Panc1 (cell line): ENCODE results near the gene SVIL.

Experiments
- POLR2AphosphoS5 ChIP-seq: IDR thresholded peaks from 2 replicates; pipeline ENCODE4 v1.6.1; 2012; ENCODE audit warnings: mild to moderate bottlenecking, low read depth, low read length, moderate library complexity
- SIN3A ChIP-seq: IDR thresholded peaks from 2 replicates; pipeline ENCODE4 v1.6.1; 2012; ENCODE audit warnings: low read depth, mild to moderate bottlenecking, low read length, moderate library complexity, borderline replicate concordance; ENCODE audit not compliant: insufficient read depth
- TF ChIP-seq, protein P1 (sequence below): fragments of 450-650 bp; IDR thresholded peaks from 2 replicates; pipeline ENCODE4 v1.5.1; 2017; ENCODE audit warnings: mild to moderate bottlenecking

DNA sequence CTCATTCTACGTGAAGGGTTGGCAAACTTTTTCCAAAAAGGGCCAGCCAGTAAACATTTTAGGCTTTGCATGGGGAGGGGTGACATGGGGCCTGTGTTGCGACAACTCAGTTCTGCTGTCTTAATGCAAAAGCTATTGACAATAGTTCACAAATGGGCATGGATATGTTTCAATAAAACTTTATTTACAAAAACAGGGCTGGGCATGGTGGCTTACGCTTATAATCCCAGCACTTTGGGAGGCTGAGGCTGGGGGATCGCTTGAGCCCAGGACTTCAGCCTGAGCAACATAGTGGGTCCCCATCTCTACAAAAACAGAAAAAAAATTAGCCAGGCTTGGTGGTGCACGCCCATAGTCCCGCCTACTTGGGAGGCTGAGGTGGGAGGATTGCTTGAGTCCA lies 141.1 kb downstream of the SVIL start:
- no peak for TF ChIP-seq POLR2AphosphoS5
- TF ChIP-seq, protein P1, sequence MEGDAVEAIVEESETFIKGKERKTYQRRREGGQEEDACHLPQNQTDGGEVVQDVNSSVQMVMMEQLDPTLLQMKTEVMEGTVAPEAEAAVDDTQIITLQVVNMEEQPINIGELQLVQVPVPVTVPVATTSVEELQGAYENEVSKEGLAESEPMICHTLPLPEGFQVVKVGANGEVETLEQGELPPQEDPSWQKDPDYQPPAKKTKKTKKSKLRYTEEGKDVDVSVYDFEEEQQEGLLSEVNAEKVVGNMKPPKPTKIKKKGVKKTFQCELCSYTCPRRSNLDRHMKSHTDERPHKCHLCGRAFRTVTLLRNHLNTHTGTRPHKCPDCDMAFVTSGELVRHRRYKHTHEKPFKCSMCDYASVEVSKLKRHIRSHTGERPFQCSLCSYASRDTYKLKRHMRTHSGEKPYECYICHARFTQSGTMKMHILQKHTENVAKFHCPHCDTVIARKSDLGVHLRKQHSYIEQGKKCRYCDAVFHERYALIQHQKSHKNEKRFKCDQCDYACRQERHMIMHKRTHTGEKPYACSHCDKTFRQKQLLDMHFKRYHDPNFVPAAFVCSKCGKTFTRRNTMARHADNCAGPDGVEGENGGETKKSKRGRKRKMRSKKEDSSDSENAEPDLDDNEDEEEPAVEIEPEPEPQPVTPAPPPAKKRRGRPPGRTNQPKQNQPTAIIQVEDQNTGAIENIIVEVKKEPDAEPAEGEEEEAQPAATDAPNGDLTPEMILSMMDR: no peak
- no peak for TF ChIP-seq SIN3A
